GM12873 (cell line): ENCODE results near the gene POU2F1.

ENCODE experiments used
- TF ChIP-seq, protein P1 (sequence below): IDR thresholded peaks from 2 replicates; pipeline ENCODE4 v1.5.1; 2012; ENCODE audit warnings: low read depth, mild to moderate bottlenecking, moderate library complexity, low read length, control low read depth; ENCODE audit not compliant: insufficient read depth; ENCODE audit errors: missing control alignments

The POU2F1 gene

DNA sequence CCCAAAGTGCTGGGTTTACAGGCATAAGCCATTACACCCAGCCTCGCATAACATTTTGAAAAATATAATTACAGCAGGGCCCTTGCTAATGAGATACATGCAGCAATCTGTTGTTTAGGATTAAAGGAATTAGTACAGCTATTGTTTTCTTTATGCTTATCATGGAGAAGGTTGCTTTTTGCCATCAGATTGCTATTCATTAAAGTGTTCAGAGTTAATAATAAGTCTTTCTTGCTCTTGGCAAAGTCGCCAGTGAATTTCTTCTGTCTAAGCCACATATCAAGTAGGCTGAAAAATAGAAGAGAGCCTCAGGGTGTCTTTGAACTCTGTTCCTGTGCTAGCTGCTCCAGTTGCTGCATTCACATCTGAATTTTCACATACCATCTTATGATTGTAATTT lies 144.1 kb downstream of the POU2F1 start:
- TF ChIP-seq, protein P1, sequence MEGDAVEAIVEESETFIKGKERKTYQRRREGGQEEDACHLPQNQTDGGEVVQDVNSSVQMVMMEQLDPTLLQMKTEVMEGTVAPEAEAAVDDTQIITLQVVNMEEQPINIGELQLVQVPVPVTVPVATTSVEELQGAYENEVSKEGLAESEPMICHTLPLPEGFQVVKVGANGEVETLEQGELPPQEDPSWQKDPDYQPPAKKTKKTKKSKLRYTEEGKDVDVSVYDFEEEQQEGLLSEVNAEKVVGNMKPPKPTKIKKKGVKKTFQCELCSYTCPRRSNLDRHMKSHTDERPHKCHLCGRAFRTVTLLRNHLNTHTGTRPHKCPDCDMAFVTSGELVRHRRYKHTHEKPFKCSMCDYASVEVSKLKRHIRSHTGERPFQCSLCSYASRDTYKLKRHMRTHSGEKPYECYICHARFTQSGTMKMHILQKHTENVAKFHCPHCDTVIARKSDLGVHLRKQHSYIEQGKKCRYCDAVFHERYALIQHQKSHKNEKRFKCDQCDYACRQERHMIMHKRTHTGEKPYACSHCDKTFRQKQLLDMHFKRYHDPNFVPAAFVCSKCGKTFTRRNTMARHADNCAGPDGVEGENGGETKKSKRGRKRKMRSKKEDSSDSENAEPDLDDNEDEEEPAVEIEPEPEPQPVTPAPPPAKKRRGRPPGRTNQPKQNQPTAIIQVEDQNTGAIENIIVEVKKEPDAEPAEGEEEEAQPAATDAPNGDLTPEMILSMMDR, result no peak

DNA sequence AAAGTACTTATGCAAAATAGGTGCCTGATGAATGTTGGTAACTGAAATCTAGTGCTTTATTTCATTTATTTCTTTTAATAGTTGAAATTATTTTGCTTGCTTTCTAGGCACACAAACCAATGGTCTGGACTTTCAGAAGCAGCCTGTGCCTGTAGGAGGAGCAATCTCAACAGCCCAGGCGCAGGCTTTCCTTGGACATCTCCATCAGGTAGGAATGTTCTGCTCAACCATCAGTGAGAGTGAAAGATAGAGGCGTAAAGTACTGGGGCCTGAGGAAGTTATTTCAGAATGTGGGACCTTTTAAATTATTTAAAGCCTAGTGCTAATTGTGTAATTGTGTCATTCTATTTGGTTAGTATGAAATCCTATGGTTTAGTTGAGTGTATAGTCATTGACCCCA lies 144.7 kb downstream of the POU2F1 start:
- TF ChIP-seq, protein P1, result no peak

DNA sequence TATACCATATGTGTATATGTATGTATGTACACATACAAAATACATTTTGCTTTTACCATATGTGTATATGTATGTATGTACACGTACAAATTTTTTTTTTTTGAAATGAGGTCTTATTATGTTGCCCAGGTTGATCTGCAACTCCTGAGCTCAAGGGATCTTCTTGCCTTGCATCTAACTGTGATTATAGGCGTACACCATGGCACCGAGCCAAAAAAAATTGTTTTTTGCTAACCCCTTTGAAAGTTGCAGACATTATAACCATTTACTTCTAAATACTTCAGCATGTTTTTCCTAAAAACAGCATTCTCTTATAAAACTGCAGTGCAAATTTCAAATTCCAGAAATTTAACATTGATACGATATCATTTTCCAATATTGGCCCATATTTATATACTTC lies 147.0 kb downstream of the POU2F1 start:
- TF ChIP-seq, protein P1, result no peak

DNA sequence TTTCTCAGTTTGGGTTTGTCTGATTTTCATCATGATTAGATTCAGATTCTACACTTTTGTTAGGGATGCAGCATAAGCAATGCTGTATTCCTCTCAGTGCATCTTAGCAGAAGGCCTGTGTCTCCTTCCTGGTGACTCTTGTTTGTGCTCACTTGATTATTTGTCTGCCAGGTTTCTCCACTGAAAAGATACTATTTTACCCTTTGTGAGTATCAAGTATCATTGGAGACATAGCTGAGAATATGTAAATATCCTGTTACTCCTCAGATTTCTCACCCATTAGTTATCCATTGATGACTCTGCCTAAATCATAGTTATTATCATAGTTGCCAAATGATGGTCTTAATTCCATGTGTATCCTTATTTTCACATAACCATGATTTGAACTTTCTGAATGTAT lies 148.5 kb downstream of the POU2F1 start:
- TF ChIP-seq, protein P1, result no peak

DNA sequence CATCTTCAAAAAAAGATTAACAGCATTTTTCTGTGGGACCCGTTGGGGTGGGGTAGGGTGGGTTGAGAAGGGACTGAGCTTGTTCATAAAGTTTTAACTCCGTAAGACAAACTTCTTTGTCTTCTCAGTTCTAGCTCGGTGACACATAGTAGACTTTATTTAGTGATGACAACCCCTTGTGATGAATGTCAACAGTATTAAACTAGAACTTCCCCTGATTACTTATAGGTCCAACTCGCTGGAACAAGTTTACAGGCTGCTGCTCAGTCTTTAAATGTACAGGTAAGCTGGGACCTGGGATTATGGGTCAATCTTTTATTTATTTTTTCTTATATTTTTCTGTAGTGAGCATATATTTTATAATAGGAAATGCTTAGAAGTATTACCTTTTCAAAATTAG lies 149.2 kb downstream of the POU2F1 start:
- TF ChIP-seq, protein P1, result no peak

DNA sequence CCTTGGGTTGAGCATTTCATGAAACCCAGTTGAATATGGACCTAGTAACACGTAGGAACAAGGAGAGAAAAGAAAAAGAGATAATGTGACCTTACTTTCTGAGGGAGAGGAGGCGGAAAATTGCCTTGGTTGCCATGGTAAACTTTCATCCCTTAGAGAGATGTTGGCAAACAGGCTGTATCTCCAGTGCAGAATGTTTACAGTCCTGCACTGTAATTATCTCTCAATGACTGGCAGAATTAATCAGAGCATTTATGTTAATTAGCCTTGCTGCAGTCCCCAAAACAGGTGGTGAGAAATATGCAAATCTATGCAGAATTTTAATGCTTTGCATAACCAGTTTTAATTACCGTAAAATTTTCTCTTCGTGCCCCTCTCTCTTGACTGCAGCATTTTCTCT lies 150.3 kb downstream of the POU2F1 start:
- TF ChIP-seq, protein P1, result no peak

DNA sequence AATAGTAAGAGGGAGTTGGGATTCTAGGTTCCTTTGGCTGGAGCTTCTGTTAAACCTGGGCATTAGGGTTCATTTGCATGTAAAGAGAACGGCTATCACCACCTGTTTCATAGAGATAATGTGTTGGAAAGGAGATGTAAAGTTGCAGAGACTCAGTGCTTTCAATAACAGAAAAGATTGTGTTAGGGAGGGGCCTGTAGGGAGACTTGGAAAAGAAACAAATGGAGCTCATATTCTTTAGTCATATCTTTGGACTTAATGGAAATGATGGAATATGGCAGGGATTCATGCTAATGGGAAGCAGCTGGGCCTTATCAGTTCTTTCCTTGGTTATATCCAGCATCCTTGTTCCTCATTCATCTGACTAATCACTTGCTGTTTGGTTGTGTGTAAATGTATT lies 152.7 kb downstream of the POU2F1 start:
- TF ChIP-seq, protein P1, result no peak

DNA sequence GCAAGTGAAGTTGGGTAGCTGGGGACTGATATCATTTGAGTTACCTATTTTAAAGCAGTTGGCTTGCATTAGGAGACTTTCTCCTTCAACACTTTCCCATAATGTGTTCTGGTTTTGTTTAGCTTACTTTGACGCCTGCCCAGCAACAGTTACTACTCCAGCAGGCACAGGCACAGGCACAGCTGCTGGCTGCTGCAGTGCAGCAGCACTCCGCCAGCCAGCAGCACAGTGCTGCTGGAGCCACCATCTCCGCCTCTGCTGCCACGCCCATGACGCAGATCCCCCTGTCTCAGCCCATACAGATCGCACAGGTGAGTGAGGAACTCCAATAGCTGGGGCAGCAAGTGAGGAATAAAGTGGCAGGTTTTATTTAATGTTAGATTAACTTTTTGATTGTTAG lies 153.3 kb downstream of the POU2F1 start:
- TF ChIP-seq, protein P1, result no peak
